Activated T-cell treated with anti-CD3 and anti-CD28 coated beads, Interleukin-2, amount 50 U/mL, for 72 hours (primary cell): ENCODE data around the gene LSG1. TPM values are rescaled to one million over a fixed set of nuclear protein-coding genes. Genes with fewer than 3 reads are reported as not detected.

Experiments
- ATAC-seq, 2 donors: fragments of 150-1000 bp; cut with Tn5 transposase; replicated peaks in 1 of 2; 2 replicates each; pipeline ENCODE4 v1.10.0; 2021; ENCODE audit warnings: moderate library complexity in 2 of 2, mild to moderate bottlenecking in 1 of 2
- DNase-seq, 2 donors: peaks; one replicate each; pipeline ENCODE4 v3.0.0; 2021 to 2022; ENCODE audit warnings: mixed read lengths in 1 of 2
- H3K27ac Mint-ChIP-seq: one replicate; pipeline ENCODE4 v1.8.0; 2022; ENCODE audit warnings: mild to moderate bottlenecking, moderate library complexity, mixed read lengths
- H3K27me3 Mint-ChIP-seq: one replicate; pipeline ENCODE4 v1.8.0; 2022; ENCODE audit warnings: low read depth, mixed read lengths
- H3K36me3 Mint-ChIP-seq, 2 donors: one replicate each; pipeline ENCODE4 v1.8.0; 2022; ENCODE audit warnings: mixed read lengths in 2 of 2, mild to moderate bottlenecking in 1 of 2; ENCODE audit not compliant: insufficient read depth in 2 of 2
- H3K4me1 Mint-ChIP-seq: one replicate; pipeline ENCODE4 v1.8.0; 2022; ENCODE audit warnings: low read depth, mixed read lengths
- H3K4me3 Mint-ChIP-seq, 2 donors: one replicate each; pipeline ENCODE4 v1.8.0; 2022; ENCODE audit warnings: mild to moderate bottlenecking in 2 of 2, mixed read lengths in 2 of 2, moderate library complexity in 2 of 2
- H3K9me3 Mint-ChIP-seq, 2 donors: one replicate each; pipeline ENCODE4 v1.8.0; 2022; ENCODE audit warnings: mixed read lengths in 2 of 2
- total RNA-seq, 2 donors: library from RNA; stranded (reverse); gene quantifications; one replicate each; pipeline ENCODE4 v1.2.3, GENCODE V29; 2022

Gene LSG1
- total RNA-seq, 2 donors from 2014 or later = 38.3 to 43.4 TPM

- H3K27ac Mint-ChIP-seq = no peak overlapping the region
- DNase-seq (no peak), ATAC-seq (no peak)
- no peak overlapping the region for H3K4me3 Mint-ChIP-seq
- no peaks in the 10 kb centered on the region for H3K9me3 Mint-ChIP-seq
- H3K4me1 Mint-ChIP-seq = peaks cover 6% of the 10 kb centered on the region
- no peaks in the 10 kb centered on the region for H3K27me3 Mint-ChIP-seq
- no peaks in the 10 kb centered on the region for H3K36me3 Mint-ChIP-seq
Observed at GRCh38 chr3:194598771-194599557, 73.0 kb downstream of the LSG1 start.

GRCh38 chr3:194596906-194597305, 75.1 kb downstream of the LSG1 start:
- no peaks in the 10 kb centered on the region for H3K36me3 Mint-ChIP-seq

GRCh38 chr3:194592798-194593752, 78.9 kb downstream of the LSG1 start:
- Mint-ChIP-seq H3K27me3 (no peaks in the 10 kb centered on the region), H3K27ac (no peak overlapping the region), H3K36me3 (no peaks in the 10 kb centered on the region), H3K4me1 (peaks cover 6% of the 10 kb centered on the region), H3K4me3 (no peak overlapping the region), H3K9me3 (no peaks in the 10 kb centered on the region)
- DNase-seq (no peak), ATAC-seq (no peak)

More at GRCh38 chr3:194596906-194597305, 75.1 kb downstream of the LSG1 start:
- no peak overlapping the region for H3K4me3 Mint-ChIP-seq
- H3K27me3 Mint-ChIP-seq = no peaks in the 10 kb centered on the region
- no peak overlapping the region for H3K27ac Mint-ChIP-seq
- ATAC-seq (no peak), DNase-seq (no peak)
- no peaks in the 10 kb centered on the region for H3K9me3 Mint-ChIP-seq
- H3K4me1 Mint-ChIP-seq = peaks cover 6% of the 10 kb centered on the region

Other genes with a start within 250 kb of the LSG1 start
- gene ATP13A3, start 185.2 kb downstream of the LSG1 start, total RNA-seq = 100 to 1,000 TPM in 1 of 2 donors, 10 to 100 TPM in 1; 97.7 to 121 TPM
- 10 to 100 TPM; 11.9 to 19.6 TPM for gene TMEM44, start 38.8 kb downstream of the LSG1 start, total RNA-seq
- 10 to 100 TPM in 1 of 2 donors, 1 to 10 TPM in 1; 5.4 to 13.4 TPM for gene FAM43A, start 13.7 kb upstream of the LSG1 start, total RNA-seq